ENCODE measurements around the gene USP48.
"Not testable (repeated sequence)": the region's sequence is repeated elsewhere in the genome, so short reads cannot be mapped to it uniquely, and the experiment has no call there.

Gene USP48

DNA sequence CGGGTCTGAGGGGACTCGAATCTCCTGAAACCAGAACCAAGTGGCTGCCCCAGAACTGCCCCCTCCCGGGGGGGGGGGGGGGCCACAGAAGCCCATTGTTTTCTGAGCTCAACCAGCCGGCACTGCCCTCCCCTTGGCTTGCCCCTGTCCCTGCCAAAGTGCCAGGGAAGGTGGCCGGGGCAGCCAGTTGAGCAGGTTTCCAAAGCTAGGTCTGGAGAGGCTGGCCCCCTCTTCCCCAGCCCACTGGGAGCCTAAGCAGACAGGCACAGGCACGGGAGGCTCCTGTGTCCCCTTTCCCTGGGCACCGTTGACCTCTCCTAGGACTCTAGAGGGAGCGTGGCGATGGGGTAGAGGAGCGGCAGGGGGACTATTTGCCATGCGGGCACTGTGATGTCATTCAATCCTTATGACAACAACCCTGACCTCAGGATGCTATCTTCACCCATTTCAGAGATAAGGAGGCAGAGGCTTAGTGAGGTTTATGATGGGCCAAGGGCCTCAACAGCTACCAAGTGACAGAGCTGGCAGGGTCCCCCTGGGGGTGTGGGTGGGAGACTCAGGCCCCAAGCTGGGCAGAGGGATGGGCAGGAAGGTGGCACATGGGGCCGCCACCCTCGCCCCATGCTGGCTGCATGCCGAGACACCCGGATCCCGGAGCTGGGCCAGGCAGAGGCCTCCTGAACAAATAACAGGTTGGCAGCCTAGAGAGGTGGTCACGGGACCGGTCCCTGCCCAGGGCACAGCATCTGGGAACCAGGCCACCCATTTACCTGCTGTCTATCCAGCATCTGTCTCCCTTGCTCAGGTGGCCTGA is 148.8 kb downstream of the USP48 start:
- TF ChIP-seq, protein P1, sequence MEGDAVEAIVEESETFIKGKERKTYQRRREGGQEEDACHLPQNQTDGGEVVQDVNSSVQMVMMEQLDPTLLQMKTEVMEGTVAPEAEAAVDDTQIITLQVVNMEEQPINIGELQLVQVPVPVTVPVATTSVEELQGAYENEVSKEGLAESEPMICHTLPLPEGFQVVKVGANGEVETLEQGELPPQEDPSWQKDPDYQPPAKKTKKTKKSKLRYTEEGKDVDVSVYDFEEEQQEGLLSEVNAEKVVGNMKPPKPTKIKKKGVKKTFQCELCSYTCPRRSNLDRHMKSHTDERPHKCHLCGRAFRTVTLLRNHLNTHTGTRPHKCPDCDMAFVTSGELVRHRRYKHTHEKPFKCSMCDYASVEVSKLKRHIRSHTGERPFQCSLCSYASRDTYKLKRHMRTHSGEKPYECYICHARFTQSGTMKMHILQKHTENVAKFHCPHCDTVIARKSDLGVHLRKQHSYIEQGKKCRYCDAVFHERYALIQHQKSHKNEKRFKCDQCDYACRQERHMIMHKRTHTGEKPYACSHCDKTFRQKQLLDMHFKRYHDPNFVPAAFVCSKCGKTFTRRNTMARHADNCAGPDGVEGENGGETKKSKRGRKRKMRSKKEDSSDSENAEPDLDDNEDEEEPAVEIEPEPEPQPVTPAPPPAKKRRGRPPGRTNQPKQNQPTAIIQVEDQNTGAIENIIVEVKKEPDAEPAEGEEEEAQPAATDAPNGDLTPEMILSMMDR (IDR thresholded peaks at IDR 0.05; ENCODE audit: low read depth, low read length), result no peak
- Histone ChIP-seq H3K4me3 (ENCODE audit: low read depth, low read length) (no peak overlapping the region), H3K9me3 (ENCODE audit: severe bottlenecking) (no peaks in the 10 kb centered on the region), H3K36me3 (0 out of 2 replicates have a peak, but pooled peaks cover 5% of the 10 kb centered on the region), H3K27ac (no peak overlapping the region), H3K27me3 (ENCODE audit: insufficient read depth, low read depth, severe bottlenecking) (no peaks in the 10 kb centered on the region)
- no peak for DNase-seq

DNA sequence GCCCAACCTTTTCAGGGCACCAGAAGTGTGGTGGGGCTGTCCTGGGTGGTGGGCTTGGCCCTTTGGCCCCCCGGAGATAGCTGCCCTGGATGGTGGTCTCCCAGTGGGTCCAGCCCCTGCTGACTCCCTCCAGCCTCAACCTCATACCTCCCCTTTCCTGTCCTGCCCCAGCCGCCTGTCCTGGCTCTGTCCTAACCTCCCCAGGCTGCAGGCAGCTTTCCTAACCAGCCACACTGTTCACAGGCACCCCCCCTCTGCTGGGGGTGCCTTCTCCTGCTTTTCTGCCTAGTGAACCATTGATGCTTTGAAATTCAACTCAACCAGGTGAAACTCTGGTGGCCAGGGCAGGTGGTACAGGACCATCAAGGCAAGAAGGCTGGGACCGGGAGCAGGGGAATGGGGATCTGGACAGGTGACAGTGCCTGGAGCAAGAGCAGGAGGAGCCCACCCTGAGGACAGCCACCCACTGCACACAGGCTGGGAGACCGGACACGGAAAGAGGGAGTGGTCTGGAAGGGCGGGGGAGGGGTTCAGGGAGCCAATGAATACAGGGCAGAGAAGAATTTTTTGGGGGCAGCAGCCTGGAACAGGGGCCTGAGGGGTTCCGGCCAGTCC is 149.7 kb downstream of the USP48 start:
- Histone ChIP-seq H3K27me3 (ENCODE audit: insufficient read depth, low read depth, severe bottlenecking) (no peaks in the 10 kb centered on the region), H3K9me3 (ENCODE audit: severe bottlenecking) (no peaks in the 10 kb centered on the region), H3K36me3 (0 out of 2 replicates have a peak, but pooled peaks cover 5% of the 10 kb centered on the region), H3K4me3 (ENCODE audit: low read depth, low read length) (no peak overlapping the region), H3K27ac (no peak overlapping the region)
- no peak for DNase-seq
- TF ChIP-seq, protein P1 (IDR thresholded peaks at IDR 0.05; ENCODE audit: low read depth, low read length), result no peak

DNA sequence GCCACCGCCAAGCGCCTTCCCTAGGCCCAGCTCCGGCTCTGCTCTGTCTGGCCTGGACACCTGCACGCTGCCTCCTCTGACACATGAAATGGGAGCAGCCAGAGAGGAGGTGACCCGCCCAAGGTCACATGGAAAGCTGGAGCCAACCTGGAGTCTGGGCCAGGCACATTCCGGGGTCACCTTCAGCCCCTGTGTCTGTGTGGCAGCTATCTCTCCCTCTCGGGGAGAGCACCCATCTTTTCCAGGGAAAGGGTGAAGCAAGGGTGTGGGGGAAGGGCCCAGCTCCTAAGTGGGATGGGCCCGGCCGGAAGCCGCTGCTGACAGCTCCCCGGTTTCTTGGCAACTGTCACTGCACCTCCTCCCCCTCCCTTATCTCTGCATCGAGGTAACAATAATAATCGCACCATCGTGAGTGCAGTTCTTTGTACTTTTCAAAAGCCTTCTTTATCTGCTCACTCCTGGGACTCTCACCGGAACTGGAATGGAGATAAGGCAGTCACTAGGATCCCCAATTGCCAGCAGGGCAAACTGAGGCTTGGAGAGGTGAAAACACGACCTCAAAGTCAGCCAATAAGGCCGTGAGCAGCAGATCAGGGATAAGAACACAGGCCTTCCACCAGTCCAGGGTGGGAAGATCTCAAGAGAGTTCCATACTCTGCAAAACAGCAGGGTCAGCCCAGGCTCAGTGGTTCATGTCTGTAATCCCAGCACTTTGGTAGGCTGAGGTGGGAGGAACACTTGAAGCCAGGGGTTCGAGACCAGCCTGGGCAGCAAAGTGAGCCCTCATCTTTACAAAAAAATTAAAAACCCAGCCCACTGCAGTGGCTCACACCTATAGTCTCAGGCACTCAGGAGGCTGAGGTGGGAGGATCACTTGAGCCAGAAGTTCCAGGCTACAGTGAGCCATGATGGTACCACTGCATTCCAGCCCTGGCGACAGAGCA is 150.7 kb downstream of the USP48 start:
- no peak overlapping the region for H3K27ac ChIP-seq
- H3K27me3 ChIP-seq (ENCODE audit: insufficient read depth, low read depth, severe bottlenecking), result no peaks in the 10 kb centered on the region
- TF ChIP-seq, protein P1 (IDR thresholded peaks at IDR 0.05; ENCODE audit: low read depth, low read length), result no peak
- H3K4me3 ChIP-seq (ENCODE audit: low read depth, low read length), result no peak overlapping the region
- H3K9me3 ChIP-seq (ENCODE audit: severe bottlenecking), result no peaks in the 10 kb centered on the region
- H3K36me3 ChIP-seq, result 0 out of 2 replicates have a peak, but pooled peaks cover 5% of the 10 kb centered on the region
- no peak for DNase-seq

DNA sequence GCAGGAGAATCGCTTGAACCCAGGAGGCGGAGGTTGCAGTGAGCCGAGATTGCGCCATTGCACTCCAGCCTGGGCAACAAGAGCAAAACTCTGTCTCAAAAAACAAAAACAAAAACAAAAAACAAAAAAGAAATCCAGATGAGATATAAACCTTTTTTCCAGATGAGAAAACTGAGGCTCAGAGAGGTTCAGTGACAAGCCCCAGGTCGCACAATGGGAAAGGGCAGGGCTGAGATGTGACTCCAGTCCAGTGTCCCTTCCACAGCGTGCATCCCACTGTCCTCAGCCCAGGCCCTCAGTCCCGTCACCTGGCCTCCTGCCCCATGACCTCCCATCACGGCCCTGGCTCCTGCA is 151.4 kb downstream of the USP48 start:
- not testable (repeated sequence) for H3K27me3 ChIP-seq (ENCODE audit: insufficient read depth, low read depth, severe bottlenecking); DNase-seq; H3K4me3 ChIP-seq (ENCODE audit: low read depth, low read length); H3K9me3 ChIP-seq (ENCODE audit: severe bottlenecking); H3K27ac ChIP-seq; H3K36me3 ChIP-seq

DNA sequence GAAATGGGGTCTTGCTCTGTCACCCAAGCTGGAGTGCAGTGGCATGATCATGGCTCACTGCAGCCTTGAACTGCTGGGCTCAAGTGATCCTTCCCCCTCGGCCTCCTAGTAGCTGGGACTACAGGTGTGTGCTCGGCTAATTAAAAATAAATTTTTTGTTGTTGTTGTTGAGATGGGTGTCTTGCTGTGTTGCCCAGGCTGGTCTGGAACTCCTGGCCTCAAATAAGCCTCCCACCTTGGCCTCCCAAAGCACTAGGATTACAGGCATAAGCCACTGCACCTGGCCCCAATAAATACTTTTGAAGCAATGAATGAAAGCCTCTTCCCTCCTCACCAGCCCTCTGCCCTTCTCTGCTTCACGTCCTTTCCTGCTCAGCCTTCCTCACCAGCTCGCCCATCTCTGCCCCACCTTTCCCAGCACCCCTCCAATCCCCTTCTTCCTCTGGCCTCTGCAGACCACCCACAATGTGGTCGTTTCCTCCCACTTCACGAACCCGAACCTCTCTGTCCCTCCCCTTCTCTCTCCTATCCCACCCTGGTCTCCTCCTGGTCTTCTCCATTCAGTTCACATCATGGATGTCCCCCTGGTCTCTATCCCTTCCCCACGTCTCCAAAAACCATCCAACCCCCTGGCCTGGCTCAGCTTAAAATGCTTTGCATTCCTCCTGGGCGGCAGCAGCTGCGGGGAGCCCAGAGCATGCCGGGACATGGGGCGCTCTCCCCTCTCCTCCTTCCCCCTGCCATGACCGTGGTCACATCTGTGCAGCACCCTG is 152.2 kb downstream of the USP48 start:
- Histone ChIP-seq H3K36me3 (no peaks in the 10 kb centered on the region), H3K27me3 (ENCODE audit: insufficient read depth, low read depth, severe bottlenecking) (no peaks in the 10 kb centered on the region), H3K27ac (no peak overlapping the region), H3K9me3 (ENCODE audit: severe bottlenecking) (no peaks in the 10 kb centered on the region), H3K4me3 (ENCODE audit: low read depth, low read length) (no peak overlapping the region)
- no peak for DNase-seq
- TF ChIP-seq, protein P1 (IDR thresholded peaks at IDR 0.05; ENCODE audit: low read depth, low read length), result no peak
